ENCODE measurements around the gene CELF1.
A peak's percentile ranks its signal among the peaks of the same experiment; 100 is the strongest.

Gene CELF1

DNA sequence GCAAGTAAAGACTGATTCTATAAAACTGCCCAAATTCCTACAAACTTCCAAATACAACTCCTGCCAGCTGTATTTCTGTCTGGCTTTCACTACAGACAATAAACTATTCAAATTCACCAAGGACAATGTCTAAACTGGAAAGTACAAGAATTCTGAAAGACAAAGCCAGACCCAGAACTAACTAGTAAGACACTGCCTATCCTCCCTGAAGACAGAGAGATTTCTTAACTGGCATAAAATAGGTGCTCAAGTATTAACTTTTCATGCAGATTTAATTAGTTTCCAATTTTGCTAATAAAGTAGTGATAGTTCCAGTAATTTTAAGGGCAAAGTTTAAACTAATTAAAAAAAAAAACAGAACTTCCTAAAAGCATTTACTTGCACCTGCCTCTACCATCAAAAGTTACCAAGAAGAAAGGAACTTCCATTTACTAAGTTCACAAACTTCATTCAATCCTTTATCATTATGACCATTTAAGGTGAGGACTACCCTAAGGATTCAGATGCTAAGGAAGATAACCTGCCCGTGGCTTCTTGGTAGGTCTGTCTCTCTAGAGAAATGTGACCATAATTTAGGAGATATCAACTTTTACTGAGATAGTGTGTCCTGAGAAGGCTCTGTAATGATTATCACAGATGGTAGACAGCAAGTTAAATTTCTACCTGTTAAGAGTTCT is 45.2 kb downstream of the CELF1 start:
- no peak for DNase-seq

DNA sequence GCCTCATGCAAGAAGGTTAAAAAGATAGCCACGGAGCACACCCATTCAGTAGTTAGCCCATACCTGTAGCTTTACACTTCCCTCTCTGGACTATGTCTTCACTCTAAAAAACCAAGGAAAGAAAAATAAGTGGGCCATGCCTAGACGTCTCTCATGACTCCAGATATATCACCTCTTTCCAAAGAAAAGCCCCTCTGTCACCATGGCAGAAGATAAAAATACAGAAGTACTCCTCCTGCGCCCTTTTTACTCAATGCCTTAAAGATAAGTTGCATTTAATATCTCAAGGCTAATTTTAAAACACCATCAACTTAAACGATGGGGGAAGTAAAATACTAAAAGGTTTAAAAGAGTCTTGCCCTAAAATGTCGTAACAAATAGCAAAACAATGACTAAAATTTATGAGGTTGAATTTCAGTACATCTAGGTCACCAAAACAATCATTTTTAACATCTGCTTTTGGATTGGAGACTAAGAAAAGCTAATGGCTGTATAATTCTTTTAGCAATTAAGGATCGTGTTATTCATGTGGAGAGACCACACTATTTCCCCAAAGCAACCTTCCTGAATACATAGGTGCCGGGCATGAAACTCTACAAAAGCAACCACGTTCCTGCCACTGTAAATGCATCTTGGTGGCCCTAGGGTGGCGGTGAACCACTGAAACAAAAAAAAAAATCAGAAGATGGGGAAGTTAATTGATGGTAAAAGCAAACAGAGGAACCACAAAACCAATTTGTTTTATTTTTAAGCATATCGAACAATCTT is 46.0 kb downstream of the CELF1 start:
- DNase-seq, result no peak

DNA sequence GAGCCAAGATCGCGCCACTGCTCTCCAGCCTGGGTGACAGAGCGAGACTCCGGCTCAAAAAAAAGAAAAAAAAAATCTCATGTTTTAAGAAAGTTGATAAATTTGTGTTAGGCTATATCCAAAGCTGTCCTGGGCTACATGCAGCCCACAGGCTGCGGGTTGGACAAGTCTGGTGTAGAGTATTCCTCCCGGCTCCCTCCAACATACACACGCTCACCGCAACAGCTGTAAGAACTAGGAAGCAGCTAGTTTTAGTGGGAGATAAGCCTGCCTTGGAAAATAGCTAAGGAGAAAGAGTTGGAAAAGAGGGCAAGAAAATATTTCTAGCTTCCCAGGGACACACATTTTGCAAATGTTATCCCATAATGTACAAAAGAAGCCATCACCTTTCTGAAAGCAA is 46.6 kb downstream of the CELF1 start:
- no peak for DNase-seq

DNA sequence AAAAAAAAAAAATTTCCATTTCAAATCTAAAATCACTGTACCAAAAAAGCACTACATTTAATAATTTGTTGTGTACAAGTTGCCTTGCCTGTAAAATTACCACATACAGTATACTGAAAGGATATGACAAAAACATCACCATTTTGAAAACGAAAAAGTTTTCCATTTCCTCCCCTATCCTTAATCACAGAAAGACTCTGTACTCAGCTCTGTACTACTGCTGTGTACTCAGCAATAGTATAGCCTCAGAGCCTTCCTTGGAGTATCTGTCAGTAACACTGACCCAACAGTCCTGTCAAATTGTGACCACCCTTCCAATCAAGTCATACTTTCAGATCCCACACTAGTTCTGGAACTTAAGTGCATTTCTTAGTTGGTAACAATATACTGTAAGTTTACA is 48.0 kb downstream of the CELF1 start:
- peak; percentile 22 for DNase-seq

DNA sequence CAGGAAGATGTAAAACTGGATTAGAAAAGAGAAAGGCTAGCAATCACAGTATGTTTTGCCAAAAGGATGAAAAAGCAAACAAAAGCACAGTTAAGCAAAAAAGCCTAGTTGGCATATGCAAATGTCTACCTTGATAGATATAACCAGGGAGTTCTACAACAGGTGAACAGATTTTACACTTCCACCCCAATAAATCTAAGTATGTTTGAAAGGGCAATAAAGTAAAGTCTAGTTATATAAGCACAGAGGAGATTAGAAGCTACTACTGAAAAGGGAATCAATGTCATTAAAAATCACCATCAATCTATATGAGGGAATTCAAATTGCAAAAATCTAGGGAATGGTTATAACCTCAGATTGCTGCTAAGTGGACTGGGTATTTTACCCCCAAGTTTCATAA is 49.7 kb downstream of the CELF1 start:
- no peak for DNase-seq

DNA sequence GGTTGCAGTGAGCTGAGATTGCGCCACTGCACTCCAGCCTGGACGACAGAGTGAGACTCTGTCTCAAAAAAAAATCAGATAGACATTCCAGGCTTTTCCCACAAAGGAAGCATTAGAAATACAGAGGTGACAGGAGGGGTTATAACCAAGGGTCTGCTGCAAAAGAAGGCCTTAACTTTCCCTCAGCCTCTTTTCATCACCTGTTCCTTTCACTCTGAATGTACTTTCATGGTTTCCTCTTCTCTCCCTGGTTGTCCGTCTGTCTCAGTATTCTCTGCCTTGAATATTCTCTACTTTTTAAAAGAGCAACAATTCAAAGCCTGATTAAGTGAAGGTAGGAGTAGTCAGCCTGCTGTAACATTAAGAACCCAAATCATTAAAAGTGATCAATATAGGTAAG is 50.2 kb downstream of the CELF1 start:
- DNase-seq, result no peak

DNA sequence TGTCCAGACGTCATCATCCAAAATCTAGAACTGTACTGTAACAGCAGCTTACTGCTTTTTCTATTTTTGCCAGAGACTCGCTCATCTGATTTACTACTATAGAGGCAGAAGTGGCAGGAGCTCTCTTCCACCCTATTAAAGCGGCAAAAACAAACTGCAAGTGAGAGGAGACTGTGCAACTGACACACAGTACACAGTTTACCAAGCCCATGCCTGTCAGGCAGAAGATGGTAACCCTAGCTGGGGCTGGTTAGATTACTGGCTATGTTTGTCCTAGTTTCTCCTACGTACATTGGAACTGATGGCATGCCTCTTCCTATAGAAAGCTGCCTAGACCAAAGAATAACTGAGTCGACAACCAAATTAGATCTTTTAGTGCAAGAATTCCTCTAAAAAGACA is 51.8 kb downstream of the CELF1 start:
- DNase-seq, result no peak

DNA sequence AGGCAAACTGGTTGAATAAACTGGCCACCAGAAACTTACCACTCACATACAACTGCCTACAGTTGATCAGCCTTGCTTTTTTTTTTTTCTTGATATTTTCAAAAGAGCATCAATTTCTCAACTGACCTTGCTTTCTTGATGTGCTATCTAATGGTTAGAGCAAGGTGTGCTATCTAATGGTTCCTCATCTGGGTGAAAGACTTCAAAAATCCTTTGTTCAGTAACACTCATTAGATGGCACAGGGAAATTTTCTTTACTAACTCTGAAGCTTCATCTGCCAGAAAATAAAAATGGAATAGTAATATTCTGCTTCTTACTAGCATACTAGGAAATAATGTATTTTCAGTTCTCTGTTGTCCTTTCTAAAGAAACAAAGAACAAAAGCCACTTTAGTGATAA is 52.8 kb downstream of the CELF1 start:
- DNase-seq, result no peak

DNA sequence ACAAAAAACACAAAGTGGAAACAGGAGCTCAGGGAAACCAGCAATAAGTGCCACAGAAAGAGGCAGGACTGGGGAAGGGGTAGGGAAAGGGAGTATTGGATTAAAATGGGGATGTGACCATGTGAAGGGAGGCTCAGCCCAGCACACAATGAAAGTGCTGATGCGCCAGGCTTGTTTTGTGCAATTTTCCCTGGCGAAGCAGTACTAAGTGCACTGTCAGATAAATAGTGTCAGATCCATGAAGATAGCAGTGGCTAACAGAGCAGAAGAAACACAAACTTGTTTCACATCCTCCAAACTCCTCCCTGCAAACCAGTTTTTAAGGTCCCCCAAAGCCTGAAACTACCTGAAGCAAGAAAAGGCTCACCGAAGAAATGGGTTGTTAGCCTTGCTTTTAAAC is 53.3 kb downstream of the CELF1 start:
- no peak for DNase-seq

DNA sequence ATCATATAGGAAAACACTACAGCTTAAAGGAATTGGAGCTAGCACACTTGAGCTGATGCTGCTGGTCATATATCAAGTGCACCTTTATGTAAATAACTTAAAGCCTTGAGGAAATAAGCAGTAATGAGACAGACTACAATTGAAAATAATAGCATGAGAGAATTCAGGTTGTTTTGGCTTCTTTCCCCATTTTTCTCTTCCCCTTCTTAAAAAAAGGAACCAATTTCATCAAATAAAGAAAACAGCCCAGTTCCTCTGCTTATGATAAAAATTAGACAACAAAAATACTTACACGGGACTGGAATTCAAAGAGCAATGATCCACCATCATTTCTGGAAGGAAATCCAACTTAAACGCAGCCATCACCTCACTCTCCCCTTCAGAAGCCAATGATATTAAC is 53.8 kb downstream of the CELF1 start:
- DNase-seq, result no peak

DNA sequence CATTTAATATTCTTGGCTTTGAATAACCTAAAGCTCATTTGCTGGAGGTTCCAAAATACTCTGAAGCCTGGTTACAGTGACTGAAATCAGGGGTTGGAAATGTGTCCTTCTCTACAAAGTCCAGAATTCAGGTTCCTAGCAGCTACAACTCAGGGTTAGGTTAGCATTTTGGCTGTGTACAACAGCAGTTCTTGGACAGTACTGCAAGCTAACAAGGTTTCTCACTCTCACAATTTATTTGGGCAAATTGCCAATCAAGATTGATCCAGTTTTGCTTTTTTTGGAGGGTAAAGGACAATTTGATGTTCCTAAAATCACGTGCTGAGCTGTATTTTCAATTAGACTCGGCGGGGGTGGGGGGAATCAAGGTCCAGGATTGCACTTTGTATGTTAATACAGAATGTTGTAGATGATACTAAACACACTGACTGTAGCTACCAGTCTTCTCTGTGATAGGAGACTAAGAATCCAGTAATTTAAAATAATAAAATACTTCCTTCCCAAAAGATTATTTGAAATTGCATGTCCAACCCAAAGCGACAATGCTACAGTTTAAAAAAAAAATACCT is 54.3 kb downstream of the CELF1 start:
- no peak for DNase-seq

DNA sequence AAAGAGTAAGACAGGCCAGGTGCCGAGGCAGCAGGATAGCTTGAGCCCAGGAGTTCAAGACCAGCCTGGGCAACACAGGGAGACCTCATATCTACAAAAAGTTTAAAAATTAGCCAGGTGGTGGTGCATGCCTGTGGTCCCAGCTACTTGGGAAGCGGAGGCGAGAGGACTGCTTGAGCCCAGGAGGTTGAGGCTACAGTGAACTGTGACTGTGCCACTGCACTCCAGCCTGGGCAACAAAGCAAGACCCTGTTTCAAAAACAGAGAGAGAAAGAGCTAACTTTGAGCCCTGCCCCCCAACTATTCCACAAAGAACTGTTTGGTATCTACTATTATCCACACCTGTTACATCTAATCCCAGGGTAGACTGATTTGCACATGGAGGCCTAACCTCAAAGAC is 54.8 kb downstream of the CELF1 start:
- no peak for DNase-seq

DNA sequence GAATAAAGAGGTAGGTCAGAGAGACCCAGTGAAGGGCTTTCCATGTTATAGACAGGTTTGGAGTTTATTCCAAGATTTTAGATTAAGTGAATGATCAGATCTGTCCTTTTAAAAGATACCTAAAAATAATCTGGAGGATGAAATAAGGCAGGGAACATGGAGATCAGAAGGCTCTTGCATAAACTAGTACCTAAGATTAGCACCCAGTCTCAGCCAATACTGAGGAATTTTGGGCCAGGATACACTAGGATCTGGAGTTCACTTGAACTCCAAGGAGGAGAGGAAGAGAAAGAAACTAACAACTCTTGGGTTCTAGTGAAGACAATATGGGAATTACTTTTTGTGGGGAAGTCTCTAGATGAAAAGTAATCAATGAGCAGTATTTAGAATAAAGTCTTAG is 56.1 kb downstream of the CELF1 start:
- DNase-seq, result no peak

DNA sequence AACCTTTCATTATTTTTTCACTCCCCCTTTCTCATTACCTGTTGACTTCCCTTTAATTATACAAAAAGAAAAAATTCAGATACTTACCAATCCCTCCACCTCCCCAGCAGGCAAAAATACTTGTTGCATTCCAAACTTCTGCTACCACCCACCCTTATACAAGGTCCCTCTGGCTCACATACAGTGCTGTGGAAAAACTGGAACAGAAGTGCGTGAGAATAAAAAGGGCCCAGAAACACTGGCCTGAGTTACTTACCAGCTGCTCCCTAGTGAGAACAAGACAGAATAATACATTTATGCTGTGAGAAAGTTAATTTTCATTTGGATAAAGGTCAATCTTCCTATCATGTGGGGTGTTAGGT is 57.1 kb downstream of the CELF1 start:
- DNase-seq, result no peak

DNA sequence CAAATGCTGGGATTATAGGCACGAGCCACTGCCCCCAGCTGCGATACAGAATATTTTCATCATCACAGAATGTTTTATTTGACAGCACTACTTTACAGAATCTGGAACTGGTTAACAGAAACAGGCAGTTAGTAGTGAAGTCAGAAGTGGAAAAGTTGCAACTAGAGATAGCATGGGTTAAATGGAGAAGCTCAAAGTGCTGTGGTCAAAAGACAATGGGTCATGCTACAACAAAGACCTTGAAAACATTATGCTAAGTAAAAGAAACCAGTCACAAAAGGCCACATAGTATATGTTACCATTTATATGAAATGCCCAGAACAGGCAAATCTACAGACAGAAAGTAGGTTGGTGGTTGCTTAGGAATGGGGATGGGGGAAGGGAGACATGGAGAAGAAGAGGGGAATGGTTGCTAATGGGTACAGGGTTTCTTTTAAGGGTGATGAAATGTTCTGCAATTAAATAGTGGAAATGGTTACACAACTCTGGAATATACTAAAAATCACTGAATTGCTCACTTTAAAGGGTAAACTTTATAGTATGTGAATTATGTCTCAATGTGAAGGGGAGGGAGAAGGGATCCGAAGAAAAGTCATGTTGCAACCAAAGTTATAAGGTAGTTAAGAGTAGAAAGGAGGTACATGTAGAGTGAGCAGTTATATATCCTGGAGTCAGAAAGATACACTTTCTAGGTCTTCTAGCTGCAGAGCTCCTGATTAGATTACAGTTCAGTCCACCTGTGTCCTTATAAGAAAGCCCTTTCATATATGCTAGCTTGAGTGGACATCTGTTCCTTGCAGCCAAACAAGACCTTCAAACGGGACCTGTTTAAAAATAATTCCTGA is 57.7 kb downstream of the CELF1 start:
- DNase-seq, result no peak

DNA sequence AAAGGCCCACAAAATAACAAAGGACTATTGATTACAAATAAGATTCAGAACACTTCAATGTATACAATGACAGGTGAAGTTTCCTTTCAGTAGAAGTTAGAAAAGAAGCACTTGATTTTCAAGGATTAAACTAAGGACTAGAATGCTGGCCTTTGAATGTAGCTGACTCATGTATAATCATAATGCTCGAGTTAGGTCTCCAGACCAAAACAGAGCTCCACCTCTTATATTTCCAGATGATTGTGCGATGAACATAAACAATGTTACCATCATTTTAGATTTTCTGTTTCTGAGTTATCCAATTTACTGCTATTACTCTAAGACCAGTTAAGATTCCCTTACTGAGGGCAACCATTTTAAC is 63.6 kb downstream of the CELF1 start:
- no peak for DNase-seq

DNA sequence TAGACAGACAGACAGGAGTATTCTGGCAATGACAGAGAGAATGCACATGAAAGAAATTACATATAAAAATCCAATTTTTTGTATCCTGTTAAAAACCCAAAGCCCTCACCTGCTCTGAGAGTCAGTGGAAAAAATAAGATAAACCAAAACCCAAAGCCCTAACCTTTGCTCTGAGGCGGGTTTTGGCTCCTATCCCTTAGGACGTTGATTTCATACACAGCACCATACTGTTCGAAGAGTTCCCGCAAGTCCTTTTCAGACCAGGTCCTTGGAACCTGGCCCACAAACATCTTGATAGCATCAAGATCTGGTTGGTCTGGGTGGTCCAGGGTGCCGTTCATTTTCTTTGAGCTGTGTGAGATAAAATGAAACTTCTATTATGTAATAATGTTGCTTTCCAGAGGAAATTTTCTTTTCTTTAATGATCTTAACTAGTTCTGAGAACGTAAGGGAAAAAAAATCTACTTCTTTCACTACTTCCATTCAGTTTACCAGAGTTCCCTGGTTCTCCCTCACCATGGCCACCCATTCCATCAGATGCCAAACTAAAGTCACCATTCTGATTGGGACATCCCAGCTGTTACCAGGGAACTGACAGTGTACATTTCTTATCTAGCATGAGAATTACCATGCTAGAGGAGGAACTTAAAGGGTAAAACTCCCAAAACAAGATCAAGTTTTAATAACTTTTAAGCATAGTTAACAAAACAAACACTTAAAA is 64.1 kb downstream of the CELF1 start:
- no peak for DNase-seq

DNA sequence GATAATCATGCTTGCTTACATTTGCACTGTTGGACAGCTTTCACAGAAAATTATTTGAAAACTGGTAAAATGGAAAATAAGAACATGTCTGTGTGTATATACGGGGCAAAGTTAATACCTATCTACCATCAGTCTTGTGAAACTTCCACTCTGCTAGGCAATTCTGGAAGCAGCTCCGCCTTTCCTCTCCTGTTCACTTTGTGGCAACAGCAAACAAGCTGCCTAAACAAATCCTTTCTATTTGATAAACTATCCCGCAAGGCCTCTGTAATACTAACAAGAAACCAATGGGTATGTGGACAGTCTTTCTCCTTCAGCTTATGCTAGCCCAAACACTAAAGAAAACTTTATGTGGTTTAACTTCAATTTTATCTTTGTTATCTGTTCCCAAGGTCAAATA is 64.8 kb downstream of the CELF1 start:
- no peak for DNase-seq

DNA sequence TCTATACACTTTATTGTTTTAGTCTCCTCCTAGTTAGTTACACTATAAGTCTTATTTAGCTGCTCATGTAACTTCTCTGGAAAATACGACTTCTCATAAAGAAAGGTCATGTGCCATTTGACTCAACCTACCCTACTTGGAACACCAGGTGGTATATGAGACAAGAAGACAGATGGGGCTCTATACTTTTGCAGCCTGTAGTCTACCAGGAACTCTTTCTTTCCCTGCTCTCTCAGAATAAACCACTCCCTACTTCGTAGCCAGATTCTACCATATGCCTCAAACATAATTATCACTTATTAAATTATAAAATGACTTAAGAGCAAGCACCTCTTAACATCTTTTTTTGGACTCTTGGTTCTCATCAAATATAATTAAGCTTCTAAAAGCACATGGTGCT is 65.5 kb downstream of the CELF1 start:
- DNase-seq, result no peak

DNA sequence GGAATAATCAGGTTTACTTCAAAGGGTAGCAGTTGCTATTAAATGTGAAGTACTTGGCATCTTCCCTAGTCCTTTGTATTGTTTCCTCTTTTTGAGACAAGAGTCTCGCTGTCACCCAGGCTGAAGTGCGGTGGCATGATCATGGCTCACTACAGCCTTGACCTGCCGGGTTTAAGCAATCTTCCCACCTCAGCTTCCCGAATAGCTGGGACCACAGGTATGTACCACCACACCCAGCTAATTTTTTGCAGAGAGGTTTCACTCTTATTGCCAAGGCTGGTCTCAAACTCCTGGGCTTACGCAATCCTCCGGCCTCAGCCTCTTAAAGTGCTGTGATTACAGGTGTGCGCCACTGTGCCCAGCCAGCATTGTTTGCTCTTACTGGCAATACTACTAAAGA is 67.8 kb downstream of the CELF1 start:
- no peak for DNase-seq

DNA sequence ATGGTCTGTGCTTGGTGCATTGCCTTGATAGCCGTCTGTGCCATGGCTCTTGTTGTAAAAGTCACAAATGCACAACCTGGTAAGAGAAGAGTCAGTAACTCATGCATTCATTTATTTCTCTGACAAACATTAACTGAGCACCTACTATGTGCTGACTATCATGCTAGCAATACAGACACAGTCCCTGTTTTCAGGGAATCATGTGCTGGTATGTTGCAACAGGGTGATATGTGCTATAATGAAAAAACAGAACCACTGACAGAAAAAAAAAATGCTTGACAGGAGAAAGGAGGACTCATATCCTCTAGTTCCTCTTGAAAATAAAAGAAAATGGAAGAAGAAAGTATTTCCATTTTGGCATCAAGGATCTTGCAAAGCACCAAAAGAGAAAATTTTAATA is 69.5 kb downstream of the CELF1 start:
- DNase-seq, result no peak

DNA sequence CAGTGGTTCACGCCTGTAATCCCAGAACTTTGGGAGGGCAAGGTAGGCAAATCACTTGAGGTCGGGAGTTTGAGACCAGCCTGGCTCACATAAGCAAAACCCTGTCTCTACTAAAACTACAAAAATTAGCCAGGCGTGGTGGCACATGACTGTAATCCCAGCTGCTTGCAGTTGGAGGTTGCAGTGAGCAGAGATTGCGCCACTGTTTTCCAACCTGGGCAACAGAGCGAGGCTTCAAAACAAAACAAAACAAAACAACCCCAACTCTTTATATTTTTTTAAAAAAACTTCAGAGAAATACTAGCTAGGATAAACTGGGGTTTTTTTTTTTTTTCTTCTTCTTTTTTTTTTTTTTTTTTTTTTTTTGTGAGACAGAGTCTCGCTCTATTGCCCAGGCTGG is 72.2 kb downstream of the CELF1 start:
- no peak for DNase-seq

DNA sequence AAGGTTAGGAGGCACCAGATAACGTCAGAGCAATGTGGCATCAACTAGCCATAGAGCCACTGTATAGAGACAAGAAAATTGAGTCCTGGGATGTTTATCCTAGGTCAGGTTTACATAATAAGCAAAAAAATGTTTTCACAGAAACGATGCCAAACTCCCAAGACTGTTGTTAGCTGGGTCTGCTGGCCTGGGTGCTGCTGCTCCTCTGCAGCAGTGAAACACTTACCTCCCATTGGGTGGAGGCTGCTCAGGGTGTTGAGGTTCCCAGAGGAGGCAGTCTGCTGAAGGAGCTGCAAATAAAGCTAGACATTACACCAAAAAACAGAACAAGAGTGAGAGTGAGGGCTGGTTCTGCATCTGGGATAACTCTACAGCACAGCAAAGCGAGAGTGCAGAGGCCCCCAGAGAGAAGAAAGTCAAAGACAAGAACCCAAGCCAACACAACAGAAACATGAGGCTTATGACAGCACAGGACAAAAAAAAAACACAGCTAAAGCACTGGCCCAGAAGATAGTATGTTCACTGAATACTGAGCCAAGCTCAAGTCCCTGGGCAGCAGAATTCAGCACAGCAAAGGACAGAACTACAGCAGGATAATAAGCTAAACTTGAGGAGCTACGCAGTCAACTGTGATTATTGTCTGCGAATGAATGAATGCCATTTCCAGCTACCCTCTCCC is 74.1 kb downstream of the CELF1 start:
- no peak for DNase-seq
